Frontal cortex (tissue), 4 donors: ENCODE measurements around the gene EML4. TPM values are rescaled to one million over a fixed set of nuclear protein-coding genes. Genes with fewer than 3 reads are reported as not detected.
A peak's percentile ranks its signal among the peaks of the same experiment; 100 is the strongest.
"Not testable (repeated sequence)": the region's sequence is repeated elsewhere in the genome, so short reads cannot be mapped to it uniquely, and the experiment has no call there.

Source experiments
- DNase-seq, 2 donors: peaks; one replicate each; pipeline ENCODE4 v3.0.0; 2012; ENCODE audit warnings: low spot score in 2 of 2
- FAIRE-seq: peaks from 2 replicates; lab custom pipeline; 2012; peaks lifted over from hg19 to GRCh38; lab: Jason Lieb, UNC
- total RNA-seq: library from RNA; depleted of rRNA; stranded (reverse); fragments of >200 nt; gene quantifications from one replicate; pipeline ENCODE4 v1.2.3, GENCODE V29; 2014
- donor health status: control.
- donor health status: control.
- donor health status: control.

EML4 gene
- total RNA-seq, 1 donor from 2014 or later = 33.8 TPM

DNA sequence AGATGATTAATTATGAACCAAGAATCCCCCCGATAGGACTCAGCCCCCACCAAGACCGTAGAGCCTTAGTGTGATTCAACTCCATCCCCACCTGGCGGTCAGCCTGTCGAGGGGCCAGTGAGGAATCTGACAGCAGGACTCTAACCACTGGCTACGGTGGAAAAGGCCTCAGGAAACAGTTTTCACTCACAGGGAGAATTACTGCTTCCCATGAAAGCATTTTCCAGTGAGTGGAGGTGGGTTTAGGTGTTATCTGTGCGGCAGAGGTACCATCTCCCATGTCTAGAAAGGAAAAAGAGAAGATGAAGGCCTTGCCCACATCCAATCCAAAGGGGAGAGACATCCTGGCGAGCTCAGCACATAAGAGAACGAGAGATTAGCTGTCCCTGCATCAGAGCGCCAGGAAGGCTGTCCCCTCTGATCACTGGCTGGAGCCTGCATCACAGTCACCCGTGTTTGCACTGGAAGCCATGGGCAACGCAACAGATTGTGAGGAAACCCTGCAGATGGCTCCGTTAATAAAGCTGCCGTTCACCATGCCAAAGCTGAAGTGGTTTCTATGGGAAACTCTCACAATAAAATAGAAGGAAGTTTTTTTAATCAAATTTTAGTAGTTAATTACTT is 169.5 kb downstream of the EML4 start:
- no peak for FAIRE-seq
- no peak for DNase-seq

DNA sequence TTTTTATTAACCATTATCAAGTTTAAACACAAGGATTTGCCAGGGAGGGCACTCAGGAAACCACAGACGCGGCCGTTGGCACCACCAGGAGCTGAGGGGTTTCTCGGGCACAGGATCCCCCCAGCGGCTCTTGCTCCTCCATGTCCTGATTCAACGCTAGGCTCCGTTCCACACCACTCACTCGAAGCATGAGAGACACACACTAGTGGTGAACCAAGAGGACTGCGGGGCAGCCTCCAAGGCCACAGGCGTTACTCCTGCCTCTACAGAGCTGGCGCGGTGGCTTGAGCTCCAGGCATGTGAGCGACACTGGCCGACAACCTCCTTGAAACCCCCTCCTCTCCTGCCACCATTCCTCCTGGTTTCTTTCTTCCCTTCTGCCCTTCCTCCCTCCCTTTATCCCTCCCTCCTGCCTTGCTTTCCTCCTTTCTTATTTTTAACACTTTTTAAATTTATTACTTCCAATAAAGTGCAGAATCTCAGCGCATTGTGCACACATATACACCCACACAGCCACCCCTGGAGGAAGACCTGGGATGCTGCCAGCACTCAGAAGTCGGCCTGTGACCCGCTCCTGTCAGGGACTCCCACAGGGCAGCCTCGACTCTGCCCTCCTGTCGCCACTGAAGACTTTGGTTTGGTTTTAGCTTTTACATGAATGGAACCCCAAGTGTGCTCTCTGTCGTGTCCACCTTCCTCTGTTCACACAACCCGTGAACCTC is 170.2 kb downstream of the EML4 start:
- DNase-seq = no peak
- no peak for FAIRE-seq

DNA sequence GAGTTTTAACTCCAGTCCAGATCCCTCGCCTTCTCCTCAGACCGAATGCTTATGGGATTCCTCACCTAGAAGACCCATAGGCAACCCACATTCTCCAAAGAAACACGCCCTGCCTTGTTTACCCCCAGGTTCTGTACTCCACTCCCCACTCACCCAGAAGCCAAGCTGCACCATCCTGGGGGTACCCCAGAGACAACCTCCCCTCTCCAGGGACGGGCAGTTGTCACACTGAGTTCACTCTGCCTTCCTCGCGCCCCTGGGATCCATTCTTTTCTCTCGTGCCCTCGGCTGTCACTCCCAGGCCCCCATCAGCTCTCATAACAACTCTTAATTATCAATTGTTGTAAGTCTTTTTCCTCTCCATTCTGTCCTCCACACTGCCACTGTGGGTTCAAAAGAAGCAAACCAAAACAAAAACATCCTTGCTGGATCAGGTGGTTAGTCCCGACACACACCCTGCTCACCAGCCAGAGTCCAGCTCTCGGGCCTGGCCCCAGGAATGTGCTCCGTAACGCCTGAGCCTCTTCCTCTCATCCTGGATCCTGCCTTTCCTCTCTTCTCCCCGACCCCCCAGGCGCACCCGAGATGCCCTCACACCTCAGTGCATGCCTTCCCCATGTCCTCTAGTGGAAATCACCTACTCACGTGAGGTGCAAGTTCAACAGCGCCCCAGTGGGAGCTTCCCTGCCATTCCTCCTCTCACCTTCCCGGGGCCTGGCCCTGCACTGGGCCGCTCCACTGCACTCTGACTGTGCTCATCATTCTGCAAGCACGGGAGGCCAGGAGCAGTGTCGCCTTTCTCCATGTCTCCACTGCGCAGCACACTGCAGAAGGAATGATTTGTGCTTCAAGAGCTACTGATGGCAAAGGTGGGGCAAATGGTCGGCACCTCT is 171.1 kb downstream of the EML4 start:
- FAIRE-seq = no peak

DNA sequence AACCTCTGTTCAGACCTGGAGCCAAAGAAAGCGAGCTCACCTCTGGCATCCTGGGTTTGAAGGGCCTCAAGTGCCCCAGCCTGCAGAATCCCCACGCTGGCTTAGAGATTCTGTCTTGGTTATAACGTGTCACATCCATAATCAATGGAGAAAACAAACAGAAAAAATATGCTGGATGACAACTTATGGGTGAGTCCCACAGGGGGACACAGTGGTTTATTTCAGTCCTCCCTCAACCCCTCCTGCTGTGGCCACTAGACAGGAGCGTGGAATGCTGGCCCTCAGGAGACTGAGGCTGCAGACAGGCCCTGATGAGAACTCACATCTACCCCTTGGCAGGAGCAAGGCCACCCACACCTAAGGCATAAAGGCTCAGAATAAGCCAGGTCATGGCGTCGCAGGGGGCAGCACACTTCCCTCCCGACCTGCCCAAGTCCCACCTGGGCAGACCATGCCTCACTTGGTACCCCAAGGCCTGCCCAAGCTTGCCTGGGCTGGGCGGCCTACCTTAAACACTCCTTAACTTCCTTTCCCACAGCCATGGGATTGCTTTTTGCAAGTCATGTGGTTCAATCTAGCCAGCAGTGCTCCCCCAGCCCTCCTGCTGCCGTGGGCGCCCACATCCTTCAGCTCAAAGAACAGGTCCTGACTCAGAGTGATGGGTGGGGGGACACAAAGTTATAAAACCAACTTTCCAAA is 171.9 kb downstream of the EML4 start:
- DNase-seq = no peak
- FAIRE-seq = no peak

More for the DNA sequence above, 171.1 kb downstream of the EML4 start:
- no peak for DNase-seq

DNA sequence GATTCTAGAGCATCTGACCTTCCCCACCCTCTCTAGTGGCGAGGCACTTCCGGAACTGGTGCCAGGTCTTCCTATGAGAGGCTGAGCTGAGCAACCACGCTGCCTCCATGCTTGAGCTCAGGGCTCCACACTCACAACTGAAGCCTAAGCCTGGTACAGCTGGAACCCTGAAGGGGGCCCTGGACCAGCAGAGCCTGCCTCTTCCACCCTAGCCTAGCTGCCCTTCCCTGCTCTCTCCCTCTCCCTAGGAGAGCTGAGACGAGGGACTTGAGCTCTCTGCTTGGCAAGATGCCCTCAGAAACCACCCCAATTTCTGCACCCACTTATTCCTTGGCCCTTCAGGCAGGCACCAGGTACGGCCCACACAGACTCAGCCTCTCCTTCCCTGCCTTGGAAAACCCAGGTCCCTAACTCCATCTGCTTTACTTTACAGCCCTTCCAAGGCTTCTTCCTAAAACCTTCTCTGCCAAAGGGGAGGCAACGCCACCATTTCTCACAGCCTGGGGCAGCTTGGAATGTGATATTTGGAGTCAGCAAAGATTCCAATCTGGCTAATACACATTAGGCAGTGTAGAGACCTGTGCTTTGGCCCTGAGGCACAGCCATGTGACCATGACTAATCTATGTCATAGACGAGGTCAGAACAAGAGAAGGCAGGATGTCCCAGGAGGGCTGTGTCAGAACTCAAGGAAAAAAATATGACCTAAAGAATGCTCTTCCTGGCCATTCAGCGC is 173.1 kb downstream of the EML4 start:
- FAIRE-seq = no peak
- DNase-seq = peak in 1 of 2 donors; percentile 40

DNA sequence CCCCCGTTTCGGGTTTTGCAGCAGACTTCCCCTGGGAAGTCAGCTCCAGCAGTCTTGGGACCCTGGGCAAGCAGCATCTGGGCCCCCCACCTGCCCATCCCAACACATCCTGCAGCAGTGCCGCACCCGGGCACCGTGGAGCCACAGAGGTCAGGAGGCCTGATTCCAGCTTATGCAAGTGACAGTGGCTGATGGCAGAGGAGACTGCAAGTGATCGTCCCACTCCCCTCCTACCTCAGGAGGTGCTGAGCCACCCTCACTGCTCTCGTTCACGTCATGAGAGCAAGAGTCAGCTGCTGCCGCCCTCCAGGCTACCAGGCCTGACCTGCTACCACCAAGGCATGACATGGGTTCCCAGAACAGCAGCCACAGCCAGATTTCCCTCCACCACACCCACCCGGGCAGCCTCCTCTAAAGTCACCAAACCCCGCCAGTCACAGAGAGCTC is 173.7 kb downstream of the EML4 start:
- FAIRE-seq = no peak
- no peak for DNase-seq

DNA sequence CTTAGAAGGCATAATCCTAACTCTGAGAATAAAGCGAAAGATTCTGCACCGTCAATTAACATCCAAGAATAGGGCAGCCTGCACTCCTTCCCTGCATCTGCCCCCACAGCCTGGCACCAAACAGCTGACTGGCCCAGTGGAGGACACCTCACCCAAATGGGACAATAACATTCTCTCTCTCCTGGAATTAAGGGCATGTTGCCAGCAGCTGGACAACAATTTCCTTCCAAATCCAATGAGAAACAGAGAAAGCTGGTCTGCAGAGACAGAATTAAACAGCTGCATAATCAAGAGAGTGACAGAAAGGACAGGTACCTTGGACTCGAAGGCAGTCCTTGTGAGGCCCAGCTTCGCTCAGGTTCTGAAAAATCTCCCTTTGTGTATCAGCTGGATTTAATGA is 176.8 kb downstream of the EML4 start:
- no peak for DNase-seq
- FAIRE-seq = no peak

DNA sequence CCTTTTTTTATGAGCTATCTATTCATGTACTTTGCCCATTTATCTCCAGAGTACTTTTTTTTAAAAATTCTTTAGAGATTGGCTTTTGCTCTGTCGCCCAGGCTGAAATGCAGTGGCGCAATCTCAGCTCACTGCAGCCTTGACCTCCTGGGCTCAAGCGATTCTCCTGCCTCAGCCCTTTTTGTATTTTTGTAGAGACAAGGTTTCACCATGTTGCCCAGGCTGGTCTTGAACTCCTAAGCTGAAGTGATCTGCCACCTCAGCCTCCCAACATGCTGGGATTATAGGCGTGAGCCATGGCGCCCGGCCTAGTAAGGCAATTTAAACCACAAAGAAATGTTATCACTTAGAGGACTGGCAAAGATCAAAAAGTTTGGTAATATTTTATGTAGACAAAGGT is 177.7 kb downstream of the EML4 start:
- DNase-seq, FAIRE-seq: not testable (repeated sequence)

DNA sequence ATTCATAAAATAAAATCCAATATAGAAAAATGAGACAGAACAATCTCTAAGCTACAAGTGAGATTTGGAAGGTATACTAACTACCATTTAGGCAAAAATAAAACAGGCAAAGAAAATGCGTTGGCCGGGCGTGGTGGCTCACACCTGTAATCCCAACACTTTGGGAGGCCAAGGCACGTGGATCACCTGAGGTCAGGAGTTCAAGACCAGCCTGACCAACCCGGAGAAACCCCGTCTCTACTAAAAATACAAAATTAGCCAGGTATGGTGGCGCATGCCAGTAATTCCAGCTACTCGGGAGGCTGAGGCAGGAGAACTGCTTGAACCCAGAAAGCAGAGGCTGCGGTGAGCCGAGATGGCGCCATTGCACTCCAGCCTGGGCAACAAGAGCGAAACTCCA is 178.4 kb downstream of the EML4 start:
- not testable (repeated sequence) for FAIRE-seq, DNase-seq

DNA sequence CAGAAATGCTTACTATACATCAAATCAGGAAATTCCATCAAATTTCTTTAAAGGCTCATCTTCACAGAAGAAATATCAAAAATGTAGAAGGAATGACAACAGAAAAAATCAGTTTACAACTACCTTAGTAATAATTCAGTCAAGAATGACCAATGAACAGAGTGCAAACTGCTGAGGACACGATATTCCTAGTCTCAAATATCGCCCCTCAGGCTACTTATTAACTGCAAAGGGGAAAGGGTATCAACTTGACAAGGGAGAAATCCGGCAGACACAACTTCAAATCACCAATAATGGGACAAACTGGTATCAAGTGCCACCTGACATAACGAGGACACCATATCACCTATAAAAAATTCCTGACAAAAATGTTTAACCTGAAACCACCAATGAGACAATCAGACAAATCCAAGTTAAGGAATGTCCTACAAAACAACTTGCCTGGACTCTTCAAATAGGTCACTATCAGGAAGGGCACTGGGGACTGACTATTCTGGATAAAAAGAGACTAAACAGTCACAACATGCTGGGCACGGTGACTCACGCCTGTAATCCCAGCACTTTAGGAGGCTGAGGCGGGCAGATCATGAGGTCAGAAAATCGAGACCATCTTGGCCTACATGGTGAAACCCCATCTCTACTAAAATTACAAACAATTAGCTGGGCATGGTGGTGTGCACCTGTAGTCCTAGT is 179.1 kb downstream of the EML4 start:
- DNase-seq = no peak
- no peak for FAIRE-seq

DNA sequence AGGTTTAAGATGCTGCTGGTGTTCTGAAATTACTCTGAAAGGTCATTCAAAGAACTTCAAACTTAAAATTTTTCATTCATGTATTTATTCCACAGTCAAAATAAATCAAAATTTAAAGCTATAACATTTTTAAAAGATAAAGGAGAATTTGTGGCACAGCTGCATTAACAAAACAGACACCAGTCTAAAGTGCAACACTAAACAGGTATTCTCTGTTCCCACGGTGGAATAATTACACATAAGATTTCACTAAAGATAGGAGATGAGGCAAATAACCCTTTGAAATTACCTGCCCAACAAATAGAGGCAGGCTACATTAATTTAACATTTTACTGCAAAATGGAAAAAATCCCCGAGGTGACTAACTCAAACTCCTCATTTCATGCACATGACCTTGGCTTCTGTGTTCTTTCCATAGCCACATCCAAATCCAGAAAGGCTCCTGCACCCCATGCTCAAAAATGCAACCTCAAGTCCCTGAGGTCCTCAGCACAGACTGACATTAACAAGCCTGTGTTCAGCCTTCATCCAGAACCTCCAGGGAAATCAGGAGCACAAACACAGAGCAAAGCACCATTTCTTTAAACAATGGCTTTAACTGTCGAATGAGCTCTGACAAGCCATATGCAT is 181.4 kb downstream of the EML4 start:
- DNase-seq (no peak), FAIRE-seq (no peak)

DNA sequence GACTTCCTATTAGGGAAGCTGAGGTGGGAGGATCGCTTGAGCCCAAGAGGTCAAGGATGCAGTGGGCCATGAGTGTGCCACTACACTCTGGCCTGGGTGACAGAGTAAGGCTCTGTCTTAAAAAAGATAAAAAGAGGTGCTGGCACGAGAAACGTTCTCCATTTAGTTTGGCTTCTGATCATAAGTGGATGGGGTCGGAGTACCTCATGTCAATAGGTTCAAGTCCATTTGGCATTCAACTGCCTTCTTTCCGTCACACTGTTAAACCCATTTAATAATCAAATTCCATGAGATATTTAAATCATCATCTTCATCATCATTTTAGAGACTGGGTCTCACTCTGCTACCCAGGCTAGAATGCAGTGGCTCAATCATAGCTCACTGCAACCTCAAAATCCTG is 182.7 kb downstream of the EML4 start:
- no peak for DNase-seq
- FAIRE-seq = no peak

DNA sequence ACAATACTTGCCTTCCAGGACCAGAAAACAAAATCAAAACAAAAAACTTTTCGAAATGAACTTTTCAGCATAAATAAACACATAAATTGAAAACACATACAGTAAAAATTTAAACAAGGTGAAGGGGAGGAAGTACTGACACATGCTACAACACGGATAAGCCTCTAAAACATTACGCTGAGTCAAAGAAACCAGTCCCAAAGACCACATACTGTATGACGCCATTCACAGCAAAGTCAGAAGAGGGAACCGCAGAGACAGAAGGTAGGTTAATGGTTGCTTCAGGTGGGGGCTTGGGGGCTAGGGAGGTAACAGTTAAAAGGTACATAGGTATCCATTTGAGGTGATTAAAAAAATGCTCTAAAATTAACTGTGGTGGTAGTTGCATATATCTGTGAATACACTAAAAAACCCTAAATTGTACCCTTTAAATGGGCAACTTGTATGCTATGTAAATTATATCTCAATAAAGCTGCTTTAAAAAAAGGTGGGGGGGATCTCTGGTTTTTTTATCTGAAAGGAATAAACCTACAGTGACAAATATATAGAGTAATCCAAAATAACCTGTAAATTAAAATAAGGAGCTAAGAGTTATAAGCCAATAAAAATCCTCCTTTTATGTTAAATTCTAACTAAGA is 184.8 kb downstream of the EML4 start:
- FAIRE-seq (no peak), DNase-seq (no peak)

DNA sequence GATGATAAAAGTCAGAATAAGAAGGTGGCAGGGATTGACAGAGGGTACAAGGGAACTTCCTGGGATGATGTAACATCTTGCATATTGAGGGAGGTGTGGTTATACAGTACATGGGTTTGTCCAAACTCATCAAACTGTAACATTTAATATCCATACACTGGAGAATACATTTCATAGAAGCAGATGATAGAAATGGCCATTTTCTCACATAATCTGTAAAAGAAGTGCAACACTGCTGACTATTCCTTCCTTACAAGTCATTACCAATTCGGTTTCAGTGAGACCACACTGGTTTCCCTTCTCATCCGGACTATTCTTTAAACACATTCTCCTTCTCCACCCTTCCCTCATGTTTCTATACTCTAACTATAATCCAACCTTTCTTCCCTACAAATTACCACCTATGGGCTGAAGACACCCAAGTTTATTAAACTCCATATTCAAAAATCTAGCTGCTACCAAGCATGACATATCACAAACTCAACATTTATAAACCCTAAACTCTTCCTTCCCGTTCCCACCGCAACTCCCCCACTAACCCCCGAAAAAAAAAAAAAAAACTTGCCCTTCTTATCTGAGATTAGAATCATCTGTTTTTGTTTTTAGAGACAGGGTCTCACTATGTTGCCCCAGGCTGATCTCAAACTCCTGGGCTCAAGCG is 190.3 kb downstream of the EML4 start:
- FAIRE-seq = no peak
- DNase-seq = no peak

DNA sequence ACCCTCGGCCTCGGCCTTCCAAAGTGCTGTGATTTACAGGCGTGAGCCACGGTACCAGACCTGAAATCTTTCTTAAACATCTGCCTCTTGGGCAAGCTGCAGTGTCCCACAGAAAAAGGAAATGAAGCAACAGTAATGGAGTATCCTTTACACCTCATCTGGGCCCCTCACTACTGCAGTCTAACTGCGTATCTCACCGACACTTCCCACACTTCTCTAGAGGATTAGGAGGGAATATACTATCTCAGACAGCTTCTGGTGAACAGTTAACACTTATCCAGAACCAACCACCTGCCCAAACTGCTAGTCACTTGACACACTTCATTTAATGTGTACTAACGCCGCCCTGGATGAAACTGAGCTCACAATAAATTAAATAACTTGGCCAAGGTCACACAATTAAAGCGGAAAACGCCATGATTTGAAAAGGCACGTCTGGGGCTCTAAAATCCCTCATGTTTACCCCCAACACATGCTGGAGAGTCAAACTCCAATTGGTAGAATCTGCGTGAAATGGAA is 190.9 kb downstream of the EML4 start:
- DNase-seq (no peak), FAIRE-seq (no peak)

DNA sequence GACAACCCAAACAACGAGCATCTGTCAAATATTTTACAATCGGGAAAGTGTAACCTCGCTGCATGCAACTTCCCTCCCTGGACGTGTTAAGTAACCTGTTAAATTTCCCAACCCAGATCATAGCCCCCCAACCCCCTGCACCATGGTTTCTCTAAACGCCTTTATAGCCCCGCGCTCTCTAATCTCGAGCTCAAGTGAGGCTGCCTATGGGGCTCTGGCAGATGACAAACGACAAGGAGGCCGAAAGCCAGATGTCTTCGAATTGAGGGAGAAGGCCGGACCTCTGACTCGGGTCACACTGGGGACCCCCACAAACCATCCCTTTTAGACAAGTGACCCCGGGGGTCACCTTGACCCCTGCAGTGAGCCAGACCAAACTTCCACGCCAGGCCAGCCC is 191.3 kb downstream of the EML4 start:
- no peak for FAIRE-seq
- no peak for DNase-seq
